NCI-H1436 treated with DMSO at 0.1 percent for 48 hours (cell line): Measurements from ENCODE around the gene CNR2.
"Not testable (repeated sequence)": the region's sequence is repeated elsewhere in the genome, so short reads cannot be mapped to it uniquely, and the experiment has no call there.

Source experiments
- DNase-seq: peaks from one replicate; lab custom pipeline; 2025; lab: John Stamatoyannopoulos, UW

CNR2 gene

GRCh38 chr1:23916209-23917131 lies 3.3 kb upstream of the CNR2 start:
- no peak for DNase-seq

GRCh38 chr1:23915466-23915865 lies 2.3 kb upstream of the CNR2 start:
- no peak for DNase-seq

- DNase-seq: no peak
These were observed 1.8 kb upstream of the CNR2 start for GRCh38 chr1:23914921-23915320.

GRCh38 chr1:23911921-23912320 lies 1.2 kb downstream of the CNR2 start:
- DNase-seq: no peak

GRCh38 chr1:23910553-23911246 lies 2.5 kb downstream of the CNR2 start:
- DNase-seq: no peak

GRCh38 chr1:23910144-23910543 lies 3.0 kb downstream of the CNR2 start:
- no peak for DNase-seq

- no peak for DNase-seq
These were observed 3.8 kb downstream of the CNR2 start for GRCh38 chr1:23909412-23909811.

GRCh38 chr1:23908453-23909341 lies 4.5 kb downstream of the CNR2 start:
- no peak for DNase-seq

GRCh38 chr1:23906731-23907130 lies 6.4 kb downstream of the CNR2 start:
- DNase-seq: no peak

GRCh38 chr1:23905461-23906025 lies 7.6 kb downstream of the CNR2 start:
- no peak for DNase-seq

- DNase-seq: no peak
These were observed 8.3 kb downstream of the CNR2 start for GRCh38 chr1:23904748-23905357.

- DNase-seq: no peak
These were observed 9.4 kb downstream of the CNR2 start for GRCh38 chr1:23903754-23904153.

- no peak for DNase-seq
These were observed 10.6 kb downstream of the CNR2 start for GRCh38 chr1:23902321-23903278.

GRCh38 chr1:23900017-23900416 lies 13.1 kb downstream of the CNR2 start:
- not testable (repeated sequence) for DNase-seq

GRCh38 chr1:23899070-23899469 lies 14.1 kb downstream of the CNR2 start:
- no peak for DNase-seq

GRCh38 chr1:23897083-23897482 lies 16.1 kb downstream of the CNR2 start:
- no peak for DNase-seq

- DNase-seq: no peak
These were observed 16.7 kb downstream of the CNR2 start for GRCh38 chr1:23896491-23896890.

- DNase-seq: no peak
These were observed 17.2 kb downstream of the CNR2 start for GRCh38 chr1:23895993-23896392.

- DNase-seq: no peak
These were observed 18.1 kb downstream of the CNR2 start for GRCh38 chr1:23895082-23895481.

- DNase-seq: no peak
These were observed 24.1 kb downstream of the CNR2 start for GRCh38 chr1:23889074-23889473.
